IPS-18c (cell line): ENCODE data around the gene BRICD5.
A peak's percentile ranks its signal among the peaks of the same experiment; 100 is the strongest.

Source experiments
- H3K4me3 ChIP-seq: 2 replicates; pipeline ENCODE4 v1.7.0; 2013; ENCODE audit warnings: low read depth, mild to moderate bottlenecking, low read length, moderate library complexity; ENCODE audit not compliant: insufficient read depth
- H3K9me3 ChIP-seq: one replicate; pipeline ENCODE4 v1.6.1; 2013; ENCODE audit warnings: mild to moderate bottlenecking, low read length, moderate library complexity; ENCODE audit not compliant: control insufficient read depth, insufficient read depth

The BRICD5 gene

GRCh38 chr16:2195322-2196161, 15.1 kb downstream of the BRICD5 start:
- peak overlapping the region; percentile 57 for H3K4me3 ChIP-seq

GRCh38 chr16:2194852-2195321, 15.8 kb downstream of the BRICD5 start:
- Histone ChIP-seq H3K4me3 (peak overlapping the region; percentile 57; the same call in 1 of the 2 replicates), H3K9me3 (no peaks in the 10 kb centered on the region)

More at GRCh38 chr16:2195322-2196161, 15.1 kb downstream of the BRICD5 start:
- no peaks in the 10 kb centered on the region for H3K9me3 ChIP-seq

GRCh38 chr16:2194166-2194834, 16.4 kb downstream of the BRICD5 start:
- H3K4me3 ChIP-seq = no peak overlapping the region
- H3K9me3 ChIP-seq = no peaks in the 10 kb centered on the region

- H3K9me3 ChIP-seq = no peaks in the 10 kb centered on the region
- no peak overlapping the region for H3K4me3 ChIP-seq
Measured at GRCh38 chr16:2191446-2191706, 19.3 kb downstream of the BRICD5 start.

GRCh38 chr16:2190659-2191445, 19.8 kb downstream of the BRICD5 start:
- no peaks in the 10 kb centered on the region for H3K9me3 ChIP-seq
- H3K4me3 ChIP-seq = no peak overlapping the region

- Histone ChIP-seq H3K4me3 (no peak overlapping the region), H3K9me3 (no peaks in the 10 kb centered on the region)
Measured at GRCh38 chr16:2190002-2190658, 20.5 kb downstream of the BRICD5 start.

DNA sequence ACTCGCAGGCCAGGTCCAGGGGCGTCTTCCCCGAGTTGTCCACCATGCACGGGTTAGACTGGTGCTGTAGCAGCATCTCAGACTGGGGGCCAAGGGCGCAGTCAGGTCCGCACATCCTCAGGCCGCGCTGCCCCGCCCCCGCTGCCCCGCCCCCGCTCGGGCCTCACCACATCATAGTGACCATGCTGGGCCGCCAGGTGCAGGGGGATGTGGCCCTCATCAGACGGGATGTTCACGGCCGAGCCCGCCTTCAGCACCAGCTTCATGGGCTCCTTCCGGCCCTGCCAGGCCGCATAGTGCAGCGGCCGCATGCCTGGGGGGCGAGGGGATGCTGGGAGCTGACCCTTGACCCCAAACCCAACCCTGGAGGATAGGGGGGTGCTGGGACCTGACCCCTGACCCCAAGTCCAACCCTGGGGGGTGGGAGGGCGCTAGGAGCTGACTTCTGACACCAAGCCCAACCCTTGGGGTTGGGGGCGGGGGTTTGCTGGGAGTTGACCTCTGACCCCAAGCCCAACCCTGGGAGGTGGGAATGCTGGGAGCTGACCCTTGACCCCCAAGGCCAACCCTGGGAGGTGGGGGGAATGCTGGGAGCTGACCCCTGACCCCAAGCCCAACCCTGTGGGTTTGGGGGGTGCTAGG, 21.3 kb downstream of the BRICD5 start:
- no peak overlapping the region for H3K4me3 ChIP-seq
- no peaks in the 10 kb centered on the region for H3K9me3 ChIP-seq

- H3K9me3 ChIP-seq = no peaks in the 10 kb centered on the region
- H3K4me3 ChIP-seq = no peak overlapping the region
Measured at GRCh38 chr16:2188395-2188794, 22.3 kb downstream of the BRICD5 start.

GRCh38 chr16:2187212-2187611, 23.5 kb downstream of the BRICD5 start:
- no peak overlapping the region for H3K4me3 ChIP-seq
- no peaks in the 10 kb centered on the region for H3K9me3 ChIP-seq

DNA sequence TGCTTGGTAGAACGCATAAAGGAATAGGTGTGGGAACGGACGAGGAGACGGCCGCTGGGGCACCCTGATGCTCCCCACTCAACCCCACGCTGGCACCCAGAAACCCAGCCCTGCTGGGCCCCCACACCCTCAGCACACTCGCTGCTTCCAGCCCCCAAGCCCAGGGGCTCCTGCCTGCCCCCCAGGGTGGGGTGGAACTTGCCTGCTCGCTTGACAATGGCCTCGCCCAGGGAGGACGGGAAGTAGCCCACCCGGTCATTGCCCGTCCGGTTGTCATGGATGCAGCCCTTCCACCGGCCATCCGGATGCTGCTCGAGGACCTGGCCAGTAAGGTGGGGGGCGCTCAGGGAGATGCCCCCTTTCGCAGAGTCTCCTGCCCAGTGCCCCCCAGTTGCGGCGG, 24.2 kb downstream of the BRICD5 start:
- no peak overlapping the region; the same call in 1 of the 2 replicates for H3K4me3 ChIP-seq

GRCh38 chr16:2186064-2186463, 24.6 kb downstream of the BRICD5 start:
- H3K9me3 ChIP-seq = no peaks in the 10 kb centered on the region
- no peak overlapping the region for H3K4me3 ChIP-seq

More for the DNA sequence above, 24.2 kb downstream of the BRICD5 start:
- no peaks in the 10 kb centered on the region for H3K9me3 ChIP-seq

DNA sequence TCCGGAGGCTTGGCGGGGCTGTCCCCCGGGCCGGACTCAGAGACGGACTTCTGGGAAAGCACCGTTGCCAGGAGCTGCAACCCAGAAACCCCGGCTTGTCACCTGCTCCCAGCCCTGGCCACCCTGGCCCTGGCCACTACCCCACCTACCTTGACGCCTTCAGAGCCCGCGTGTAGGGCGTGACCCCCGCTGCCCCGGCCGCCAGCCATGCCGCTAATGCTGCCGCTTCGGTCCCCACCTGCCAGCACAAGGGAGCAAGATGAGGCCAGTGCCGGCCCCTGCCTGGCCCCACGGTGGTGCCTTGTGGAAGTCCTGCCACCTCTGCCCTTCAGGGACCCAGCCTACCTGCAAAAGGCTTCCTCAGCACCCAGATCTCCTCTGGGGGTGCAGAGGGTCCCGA, 25.7 kb downstream of the BRICD5 start:
- Histone ChIP-seq H3K4me3 (no peak overlapping the region), H3K9me3 (no peaks in the 10 kb centered on the region)

DNA sequence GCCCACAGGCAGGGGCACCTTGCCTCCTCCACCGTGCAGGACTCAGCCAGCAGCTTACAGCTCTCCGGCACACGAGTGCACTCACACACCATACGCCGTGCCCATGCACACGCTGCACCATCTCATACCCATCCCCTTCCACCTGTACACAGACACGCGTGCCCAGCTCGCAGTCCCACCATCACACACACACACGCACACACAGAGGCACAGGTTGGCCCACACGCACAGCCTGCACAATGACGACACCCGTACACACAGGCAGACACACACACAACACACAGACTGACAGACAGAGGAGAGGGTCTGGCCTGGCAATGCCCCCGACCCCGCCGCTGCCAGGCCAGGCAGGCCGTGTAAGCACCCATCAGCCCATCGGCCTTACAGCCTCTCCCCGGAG, 26.3 kb downstream of the BRICD5 start:
- H3K4me3 ChIP-seq = no peak overlapping the region
- H3K9me3 ChIP-seq = no peaks in the 10 kb centered on the region

- Histone ChIP-seq H3K9me3 (no peaks in the 10 kb centered on the region), H3K4me3 (no peak overlapping the region)
Measured at GRCh38 chr16:2183671-2184070, 27.0 kb downstream of the BRICD5 start.

GRCh38 chr16:2181952-2182351, 28.7 kb downstream of the BRICD5 start:
- Histone ChIP-seq H3K4me3 (no peak overlapping the region), H3K9me3 (no peaks in the 10 kb centered on the region)

GRCh38 chr16:2180962-2181923, 29.4 kb downstream of the BRICD5 start:
- Histone ChIP-seq H3K4me3 (no peak overlapping the region), H3K9me3 (no peaks in the 10 kb centered on the region)
